MG63 (cell line): ENCODE data around the gene WDR83. TPM values are rescaled to one million over a fixed set of nuclear protein-coding genes. Genes with fewer than 3 reads are reported as not detected.
"Not testable (repeated sequence)": the region's sequence is repeated elsewhere in the genome, so short reads cannot be mapped to it uniquely, and the experiment has no call there.

Experiments used
- DNase-seq: peaks from one replicate; pipeline ENCODE4 v3.0.0-alpha.2; 2020
- H3K27me3 ChIP-seq: fragments of 250-450 bp; sonication (Bioruptor Pico); 2 replicates; pipeline ENCODE4 v1.5.1; 2020; ENCODE audit warnings: mild to moderate bottlenecking, moderate library complexity
- H3K36me3 ChIP-seq: fragments of 250-450 bp; sonication (Bioruptor Pico); 2 replicates; pipeline ENCODE4 v1.5.1; 2020; ENCODE audit warnings: mild to moderate bottlenecking, moderate library complexity
- H3K4me3 ChIP-seq: fragments of 250-450 bp; sonication (Bioruptor Pico); 2 replicates; pipeline ENCODE4 v1.5.1; 2020; ENCODE audit warnings: mild to moderate bottlenecking, moderate library complexity
- H3K9me3 ChIP-seq: fragments of 250-450 bp; sonication (Bioruptor Pico); 2 replicates; pipeline ENCODE4 v1.5.1; 2020; ENCODE audit warnings: mild to moderate bottlenecking, moderate library complexity
- total RNA-seq: library from RNA; depleted of rRNA; stranded (reverse); fragments of >200 nt; shearing (Covaris generic); gene quantifications from 2 replicates; pipeline ENCODE4 v1.2.3, GENCODE V29; 2014; ENCODE audit warnings: low replicate concordance

The WDR83 gene
- total RNA-seq, 1 experiment from 2014 or later: 18.8 TPM

DNA sequence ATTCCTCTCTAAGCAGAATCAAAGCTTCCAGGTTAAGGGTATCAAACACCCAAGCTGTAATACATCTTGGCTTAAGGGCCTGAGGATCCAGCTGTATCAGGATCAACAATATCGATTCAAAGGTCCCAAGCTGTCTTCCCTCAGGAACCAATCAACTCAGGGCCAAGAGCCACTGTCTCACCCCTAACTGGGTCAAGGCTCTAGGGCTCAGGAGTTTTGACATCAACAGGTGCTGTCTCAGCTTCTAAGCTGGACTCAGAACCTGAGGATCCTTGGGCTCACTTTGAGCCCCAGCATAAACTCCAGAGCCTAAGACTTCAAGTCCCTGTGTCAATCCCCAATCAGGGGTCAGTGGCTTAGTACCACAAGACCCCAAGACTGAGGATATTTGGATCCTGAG is 28.9 kb downstream of the WDR83 start:
- Histone ChIP-seq H3K9me3 (no peaks in the 10 kb centered on the region), H3K27me3 (no peaks in the 10 kb centered on the region), H3K36me3 (peaks cover 37% of the 10 kb centered on the region), H3K4me3 (peak overlapping the region; percentile 82)
- no peak for DNase-seq

DNA sequence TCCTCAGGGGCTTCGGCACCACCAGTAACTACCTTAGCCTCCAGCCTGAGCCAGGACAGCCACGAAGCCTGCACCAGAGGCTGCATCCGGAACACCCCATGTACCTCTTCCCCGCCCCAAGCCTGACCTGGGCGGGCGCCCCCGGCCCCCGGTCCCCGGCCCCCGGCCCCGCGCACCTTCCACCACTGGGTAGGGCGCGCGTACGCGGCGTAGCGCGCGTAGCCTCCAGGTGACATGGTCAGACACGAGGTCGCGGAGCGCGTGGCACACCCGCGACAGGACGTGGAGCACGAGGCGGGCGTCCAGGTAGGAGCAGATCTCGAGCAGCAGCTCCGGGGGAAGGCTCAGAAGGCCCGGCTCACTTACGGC is 29.4 kb downstream of the WDR83 start:
- peak overlapping the region; percentile 82 for H3K4me3 ChIP-seq
- peaks cover 41% of the 10 kb centered on the region for H3K36me3 ChIP-seq
- no peaks in the 10 kb centered on the region for H3K9me3 ChIP-seq
- no peak for DNase-seq
- H3K27me3 ChIP-seq: no peaks in the 10 kb centered on the region

DNA sequence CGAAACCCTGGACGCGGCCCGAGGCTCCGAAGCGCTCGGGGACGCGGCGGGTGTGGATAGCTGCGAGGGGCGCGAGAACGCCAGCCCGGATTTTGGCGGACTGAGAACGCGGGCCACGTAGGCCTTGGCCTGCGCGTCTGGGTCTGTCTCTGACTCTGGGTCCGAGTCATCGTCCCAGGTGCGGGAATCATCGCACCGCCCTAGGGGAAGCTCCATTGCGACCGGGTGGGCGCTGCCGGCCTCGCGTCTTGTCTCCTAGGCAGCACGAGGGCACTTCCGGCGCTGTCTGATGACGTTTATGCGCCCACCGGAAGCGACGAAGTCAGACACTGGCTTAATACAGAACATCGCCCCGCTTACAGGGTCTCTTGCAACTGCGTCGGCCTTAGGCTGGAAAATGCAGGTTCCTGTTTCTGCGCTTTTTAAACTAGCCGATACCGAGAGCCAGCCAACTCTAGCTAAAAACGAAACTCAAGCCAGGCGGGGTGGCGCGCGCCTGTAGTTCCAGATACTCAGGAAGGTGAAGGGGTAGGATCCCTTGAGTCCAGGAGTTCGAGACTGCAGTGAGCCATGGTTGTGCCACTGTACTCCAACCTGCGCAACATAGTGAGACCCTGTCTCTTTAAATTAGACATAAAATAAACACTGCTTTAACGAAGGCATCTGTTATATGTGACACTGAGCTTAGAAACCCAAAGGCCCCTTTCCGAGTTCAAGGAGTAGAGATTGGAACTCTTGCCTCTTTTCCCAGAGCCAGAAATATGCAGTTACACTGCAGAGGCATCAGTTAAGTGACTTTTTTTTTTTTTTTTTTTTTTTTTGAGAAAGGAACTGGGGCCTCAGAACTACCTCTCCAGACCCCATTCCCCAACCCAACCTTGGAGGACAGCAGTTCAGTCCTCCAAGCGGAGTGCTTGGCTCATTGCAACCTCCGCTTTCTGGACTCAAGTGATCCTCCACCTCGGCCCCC is 30.0 kb downstream of the WDR83 start, which contains the start of gene FBXW9:
TSS of gene FBXW9 (minus strand) at position 266 of the 970 bp plus-strand sequence. CDS start at position 216, 50 bp downstream.
- DNase-seq: peak; percentile 98
- Histone ChIP-seq H3K36me3 (peaks cover 48% of the 10 kb centered on the region), H3K9me3 (no peaks in the 10 kb centered on the region), H3K27me3 (no peaks in the 10 kb centered on the region), H3K4me3 (peak within 1 kb of the TSS; percentile 82)

DNA sequence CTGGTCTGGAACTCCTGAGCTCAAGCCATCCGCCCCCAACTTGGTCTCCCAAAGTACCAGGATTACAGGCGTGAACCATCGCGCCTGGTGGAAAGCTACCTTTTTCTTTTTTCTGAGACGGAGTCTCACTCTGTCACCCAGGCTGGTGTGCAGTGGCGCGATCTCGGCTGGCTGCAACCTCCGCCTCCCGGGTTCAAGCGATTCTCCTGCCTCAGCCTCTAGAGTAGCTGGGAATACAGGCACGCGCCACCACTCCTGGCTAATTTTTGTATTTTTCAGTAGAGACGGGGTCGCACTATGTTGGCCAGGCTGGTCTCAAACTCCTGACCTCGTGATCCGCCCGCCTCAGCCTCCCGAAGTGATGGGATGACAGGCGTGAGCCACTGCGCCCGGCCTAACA is 30.8 kb downstream of the WDR83 start:
- Histone ChIP-seq H3K36me3 (peaks cover 55% of the 10 kb centered on the region), H3K4me3 (peak overlapping the region; percentile 82)
- not testable (repeated sequence) for H3K9me3 ChIP-seq, DNase-seq, H3K27me3 ChIP-seq

DNA sequence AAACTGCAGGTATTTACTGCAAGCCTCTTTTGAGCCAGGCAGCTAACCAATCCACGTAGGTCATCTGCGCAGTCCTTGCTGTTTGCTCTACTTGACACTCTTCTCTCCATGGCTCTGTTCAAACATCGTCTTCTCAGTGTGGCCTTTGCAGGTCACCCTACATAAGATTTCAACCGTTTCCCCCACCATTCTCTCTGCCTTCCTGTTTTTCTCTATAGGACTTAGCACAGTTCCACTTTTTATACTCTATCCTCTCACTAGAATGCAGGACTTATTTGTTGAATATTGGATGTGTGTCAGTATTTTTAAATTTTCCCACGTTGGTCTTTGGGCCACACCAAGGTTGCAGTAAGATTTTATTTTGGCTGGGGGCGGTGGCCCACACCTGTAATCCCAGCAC is 31.5 kb downstream of the WDR83 start:
- no peak for DNase-seq
- H3K27me3 ChIP-seq: no peaks in the 10 kb centered on the region
- no peaks in the 10 kb centered on the region for H3K9me3 ChIP-seq
- H3K4me3 ChIP-seq: no peak overlapping the region
- H3K36me3 ChIP-seq: peaks cover 56% of the 10 kb centered on the region

DNA sequence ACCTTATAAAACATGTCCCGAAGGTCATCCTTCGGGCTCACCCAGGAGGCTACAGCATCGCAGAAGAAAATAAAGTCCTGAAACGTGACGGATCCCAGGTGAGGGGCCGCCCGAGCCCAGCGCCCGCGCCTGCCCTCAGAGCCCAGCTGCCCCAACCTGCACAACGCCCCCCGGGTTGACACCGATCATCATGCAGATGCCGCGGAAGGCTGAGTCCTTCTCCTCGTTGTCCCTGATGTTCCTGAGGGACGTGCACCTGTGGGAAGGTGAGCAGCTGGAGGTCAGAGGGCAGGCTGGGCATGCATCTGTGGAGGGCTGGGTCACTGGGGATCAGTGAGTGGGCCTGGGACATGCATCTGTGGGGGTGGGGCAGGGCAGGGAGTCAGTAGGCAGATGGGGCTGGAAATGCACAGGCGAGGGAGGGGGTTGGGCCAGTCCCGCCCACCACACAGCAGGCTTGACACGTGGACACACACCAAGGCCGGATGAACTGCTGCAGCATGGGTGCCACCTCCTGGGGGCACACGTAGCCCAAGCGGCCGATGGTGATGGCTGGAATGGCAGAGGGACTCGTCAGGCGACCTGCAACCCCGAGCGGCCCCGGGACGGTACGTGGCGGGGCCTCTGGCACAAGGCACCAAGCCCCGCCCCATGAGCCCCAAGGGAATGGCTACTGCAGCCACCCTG is 35.1 kb downstream of the WDR83 start:
- H3K27me3 ChIP-seq: no peaks in the 10 kb centered on the region
- H3K4me3 ChIP-seq: no peak overlapping the region
- H3K36me3 ChIP-seq: peaks cover 91% of the 10 kb centered on the region
- no peaks in the 10 kb centered on the region for H3K9me3 ChIP-seq
- DNase-seq: no peak

DNA sequence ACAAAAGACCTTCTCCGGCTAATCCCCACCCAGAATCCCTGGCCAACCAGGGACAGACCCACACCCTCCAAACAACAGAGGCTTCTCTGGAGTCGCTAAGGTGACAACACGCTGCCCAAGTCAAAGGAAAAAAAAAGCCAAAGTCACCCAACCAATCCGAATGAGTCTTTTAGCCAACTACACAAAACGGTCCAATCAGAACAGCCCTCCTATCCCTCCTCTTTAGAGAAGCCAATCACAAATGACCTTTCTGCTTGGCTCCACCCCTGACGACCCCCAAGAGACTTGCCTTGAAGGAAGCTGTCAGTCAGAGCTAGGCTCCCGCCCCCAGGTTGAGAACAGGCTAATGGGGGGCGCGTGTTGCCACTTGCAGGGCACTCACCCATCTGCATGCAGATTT is 36.4 kb downstream of the WDR83 start:
- Histone ChIP-seq H3K36me3 (peaks cover 96% of the 10 kb centered on the region), H3K27me3 (no peaks in the 10 kb centered on the region), H3K9me3 (no peaks in the 10 kb centered on the region), H3K4me3 (no peak overlapping the region)
- peak; percentile 71 for DNase-seq

DNA sequence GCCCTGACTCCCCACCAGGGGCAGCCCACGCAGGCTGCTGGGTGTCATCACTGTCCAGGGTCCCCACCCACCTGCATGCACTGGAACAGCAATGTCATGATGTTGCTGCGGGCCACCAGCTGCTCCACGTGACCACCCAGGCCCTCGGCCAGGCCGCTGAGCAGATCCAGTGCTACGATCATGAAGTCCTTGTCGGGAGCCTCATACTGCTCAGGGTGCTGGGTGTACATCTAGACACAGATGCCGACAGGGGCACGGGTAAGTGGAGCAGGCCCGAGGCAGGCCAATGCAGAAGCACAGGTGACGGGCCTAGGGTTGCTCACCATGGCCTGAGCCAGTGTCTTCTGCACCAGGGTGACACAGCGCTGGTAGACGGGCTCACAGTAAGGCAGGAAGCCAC is 38.6 kb downstream of the WDR83 start:
- no peaks in the 10 kb centered on the region for H3K27me3 ChIP-seq
- no peak for DNase-seq
- no peaks in the 10 kb centered on the region for H3K9me3 ChIP-seq
- H3K4me3 ChIP-seq: no peak overlapping the region
- H3K36me3 ChIP-seq: peaks cover 98% of the 10 kb centered on the region

DNA sequence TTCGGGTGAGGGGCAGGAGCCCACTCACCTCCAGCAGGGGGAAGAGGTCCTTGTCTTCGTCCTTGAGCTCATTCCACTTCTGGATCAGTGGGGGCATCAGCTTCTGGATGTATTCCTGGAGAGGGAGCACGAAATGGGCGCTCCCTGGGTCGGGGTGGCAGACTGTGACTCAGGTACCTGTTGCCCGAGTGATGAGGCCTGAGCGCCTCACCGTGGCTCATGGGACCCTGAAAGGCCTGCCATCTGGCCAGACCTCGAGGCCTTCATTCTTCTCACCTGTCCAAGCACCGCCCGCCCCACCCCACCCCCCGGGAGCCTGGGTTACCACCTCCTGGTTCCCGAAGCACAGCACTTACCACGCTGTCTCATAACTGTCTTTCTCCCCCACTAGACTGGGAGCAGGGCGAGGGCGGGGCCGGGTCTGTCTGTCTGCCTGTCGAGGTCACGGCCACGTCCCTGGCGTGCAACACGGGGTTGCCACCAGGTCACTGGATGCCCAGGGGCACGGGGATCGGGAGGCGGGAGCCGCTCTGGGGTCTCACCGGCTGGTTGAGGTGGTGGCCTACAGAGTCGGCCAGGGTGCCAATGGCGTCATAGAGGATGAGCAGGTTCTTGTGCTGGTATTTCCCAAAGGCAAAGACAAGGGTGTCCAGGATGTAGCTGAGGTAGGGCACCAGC is 39.2 kb downstream of the WDR83 start:
- Histone ChIP-seq H3K9me3 (no peaks in the 10 kb centered on the region), H3K4me3 (no peak overlapping the region), H3K36me3 (peaks cover 100% of the 10 kb centered on the region), H3K27me3 (no peaks in the 10 kb centered on the region)
- DNase-seq: no peak

DNA sequence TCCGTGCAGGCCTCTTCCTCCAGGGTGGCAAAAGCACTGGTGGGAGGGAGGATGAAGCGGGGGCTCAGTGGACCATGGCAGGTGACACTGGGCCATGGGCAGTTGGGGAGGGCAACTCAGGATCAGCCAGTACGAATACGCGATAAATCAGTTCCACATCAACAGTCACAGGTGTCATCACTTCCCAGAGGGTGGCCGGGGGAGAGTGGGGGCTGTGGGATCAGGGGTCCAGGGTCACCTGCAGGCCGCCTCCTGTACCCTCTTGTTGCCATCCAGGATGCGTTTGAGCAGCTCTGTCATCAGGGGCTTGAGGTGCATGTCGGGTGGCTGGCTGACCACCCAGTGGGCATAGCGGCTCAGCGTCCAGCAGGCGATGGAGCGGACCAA is 39.7 kb downstream of the WDR83 start:
- H3K27me3 ChIP-seq: no peaks in the 10 kb centered on the region
- H3K4me3 ChIP-seq: no peak overlapping the region
- H3K9me3 ChIP-seq: no peaks in the 10 kb centered on the region
- DNase-seq: no peak
- peaks cover 100% of the 10 kb centered on the region for H3K36me3 ChIP-seq

DNA sequence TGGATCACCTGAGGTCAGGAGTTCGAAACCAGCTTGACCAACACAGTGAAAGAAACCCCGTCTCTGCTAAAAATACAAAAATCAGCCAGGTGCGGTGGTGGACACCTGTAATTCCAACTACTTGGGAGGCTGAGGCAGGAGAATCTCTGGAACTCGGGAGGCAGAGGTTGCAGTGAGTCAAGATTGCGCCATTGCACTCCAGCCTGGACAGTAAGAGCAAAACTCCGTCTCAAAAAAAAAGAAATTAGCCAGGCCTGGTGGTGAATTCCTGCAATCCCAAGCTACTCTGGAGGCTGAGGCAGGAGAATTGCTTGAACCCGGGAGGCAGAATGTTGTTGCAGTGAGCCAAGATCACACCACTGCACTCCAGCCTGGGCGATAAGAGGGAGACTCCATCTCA is 42.0 kb downstream of the WDR83 start:
- H3K36me3 ChIP-seq: peaks cover 98% of the 10 kb centered on the region
- no peaks in the 10 kb centered on the region for H3K9me3 ChIP-seq
- DNase-seq: no peak
- H3K27me3 ChIP-seq: no peaks in the 10 kb centered on the region
- H3K4me3 ChIP-seq: no peak overlapping the region

DNA sequence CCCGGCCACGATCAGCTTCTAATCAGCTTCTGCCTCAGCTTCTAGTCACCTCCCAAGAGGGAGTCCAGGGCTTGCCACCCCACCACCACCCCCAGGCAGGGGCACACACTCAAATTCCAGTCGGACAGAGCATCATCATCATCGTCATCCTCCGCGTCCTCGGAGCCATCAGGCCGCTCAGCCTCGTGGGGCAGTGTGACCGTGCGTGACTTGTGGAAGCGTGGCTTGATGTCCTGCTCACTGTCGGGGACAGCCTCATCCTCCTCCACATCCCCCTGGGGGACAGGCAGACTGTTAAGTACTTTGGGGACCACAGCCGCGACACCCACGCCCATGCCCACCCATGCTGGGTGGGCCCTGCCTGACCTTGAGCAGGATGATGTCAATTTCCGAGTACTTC is 44.6 kb downstream of the WDR83 start:
- DNase-seq: no peak

DNA sequence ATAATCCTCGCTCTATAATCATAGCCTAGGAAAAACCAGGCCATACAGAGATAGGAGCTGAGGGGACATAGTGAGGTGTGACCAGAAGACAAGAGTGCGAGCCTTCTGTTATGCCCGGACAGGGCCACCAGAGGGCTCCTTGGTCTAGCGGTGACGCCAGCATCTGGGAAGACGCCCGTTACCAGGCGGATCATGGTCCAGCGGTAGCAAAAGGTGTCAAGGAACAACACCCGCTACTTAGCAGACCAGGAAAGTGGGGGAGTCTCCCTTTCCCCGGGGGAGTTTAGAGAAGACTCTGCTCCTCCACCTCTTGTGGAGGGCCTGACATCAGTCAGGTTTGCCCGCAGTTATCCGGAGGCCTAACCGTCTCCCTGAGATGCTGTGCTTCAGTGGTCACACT is 45.5 kb downstream of the WDR83 start:
- peaks cover 98% of the 10 kb centered on the region for H3K36me3 ChIP-seq

More for the DNA sequence above, 44.6 kb downstream of the WDR83 start:
- peaks cover 98% of the 10 kb centered on the region for H3K36me3 ChIP-seq
- no peaks in the 10 kb centered on the region for H3K27me3 ChIP-seq
- H3K4me3 ChIP-seq: no peak overlapping the region
- H3K9me3 ChIP-seq: no peaks in the 10 kb centered on the region

DNA sequence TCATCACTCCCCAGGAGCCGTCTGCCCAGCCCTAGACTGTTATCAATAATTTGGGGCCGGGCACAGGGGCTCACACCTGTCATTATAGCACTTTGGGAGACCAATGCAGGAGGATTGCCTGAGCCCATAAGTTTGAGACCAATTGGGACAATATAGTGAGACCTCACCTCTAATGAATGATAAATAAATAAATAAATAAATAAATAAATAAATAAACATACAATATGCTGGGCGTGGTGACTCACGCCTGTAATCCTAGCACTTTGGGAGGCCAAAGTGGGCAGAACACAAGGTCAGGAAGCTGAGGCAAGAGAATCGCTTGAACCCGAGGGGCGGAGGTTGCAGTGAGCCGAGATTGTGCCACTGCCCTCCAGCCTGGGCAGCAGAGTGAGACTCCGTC is 46.7 kb downstream of the WDR83 start:
- not testable (repeated sequence) for H3K4me3 ChIP-seq, H3K9me3 ChIP-seq, H3K27me3 ChIP-seq, DNase-seq
- H3K36me3 ChIP-seq: peaks cover 98% of the 10 kb centered on the region

More for the DNA sequence above, 45.5 kb downstream of the WDR83 start:
- H3K9me3 ChIP-seq, DNase-seq, H3K4me3 ChIP-seq, H3K27me3 ChIP-seq: not testable (repeated sequence)

DNA sequence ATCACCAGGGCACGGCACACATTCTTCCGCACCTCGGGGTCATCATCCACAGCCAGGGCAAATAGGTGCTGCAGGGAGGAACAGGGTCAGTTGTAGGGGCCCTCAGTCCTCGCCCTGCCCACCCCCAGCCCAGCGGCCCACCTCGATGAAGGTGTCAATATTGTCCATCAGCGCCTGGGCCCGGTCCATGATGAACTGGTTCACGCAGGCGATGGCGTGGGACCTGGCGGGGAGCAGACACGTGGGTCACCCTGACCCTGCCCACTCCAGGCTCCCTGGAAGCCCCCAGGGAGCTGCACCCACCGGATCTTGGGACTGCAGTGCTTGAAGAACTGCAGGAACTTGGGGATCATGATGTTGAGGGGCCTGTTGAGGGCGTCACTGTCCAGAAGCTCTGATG is 48.5 kb downstream of the WDR83 start:
- no peak for DNase-seq
- no peaks in the 10 kb centered on the region for H3K27me3 ChIP-seq
- H3K36me3 ChIP-seq: peaks cover 98% of the 10 kb centered on the region
- H3K4me3 ChIP-seq: no peak overlapping the region
- no peaks in the 10 kb centered on the region for H3K9me3 ChIP-seq

DNA sequence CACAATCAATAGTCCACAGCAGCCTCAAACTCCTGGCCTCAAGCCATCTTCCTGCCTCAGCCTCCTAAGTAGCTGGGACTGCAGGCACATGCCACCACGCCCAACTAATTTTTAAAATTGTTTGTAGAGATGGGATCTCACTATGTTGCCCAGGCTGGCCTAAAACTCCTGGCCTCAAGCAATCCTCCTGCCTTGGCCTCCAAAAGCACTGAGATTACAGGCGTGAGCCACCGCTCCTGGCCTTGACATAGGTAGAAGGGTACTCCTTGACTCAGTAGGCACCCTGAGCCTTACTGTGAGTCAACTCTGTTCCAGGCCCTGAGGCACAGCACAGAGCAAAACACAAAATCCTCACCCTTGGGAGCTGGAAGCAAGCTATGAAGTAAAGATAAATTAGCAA is 49.3 kb downstream of the WDR83 start:
- H3K9me3 ChIP-seq: no peaks in the 10 kb centered on the region
- H3K36me3 ChIP-seq: peaks cover 98% of the 10 kb centered on the region

DNA sequence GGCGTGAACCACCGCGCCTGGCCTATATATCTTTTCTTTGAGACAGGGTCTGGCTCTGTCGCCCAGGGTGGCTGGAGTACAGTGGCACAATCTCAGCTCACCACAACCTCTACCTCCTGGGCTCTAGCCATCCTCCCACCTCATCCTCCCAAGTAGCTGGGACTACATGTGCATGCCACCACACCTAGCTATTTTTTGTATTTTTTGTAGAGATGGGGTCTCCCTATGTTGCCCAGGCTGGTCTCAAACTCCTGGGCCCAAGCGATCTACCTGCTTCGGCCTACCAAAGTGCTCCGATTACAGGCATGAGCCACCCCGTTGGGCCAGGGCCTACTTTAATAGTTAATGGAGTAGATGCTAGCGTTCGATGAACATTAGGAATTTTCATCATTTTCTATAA is 53.7 kb downstream of the WDR83 start:
- DNase-seq: no peak
- peaks cover 65% of the 10 kb centered on the region for H3K36me3 ChIP-seq
- peak overlapping the region; percentile 60 for H3K4me3 ChIP-seq

More for the DNA sequence above, 49.3 kb downstream of the WDR83 start:
- DNase-seq: no peak
- no peaks in the 10 kb centered on the region for H3K27me3 ChIP-seq
- H3K4me3 ChIP-seq: no peak overlapping the region

More for the DNA sequence above, 53.7 kb downstream of the WDR83 start:
- no peaks in the 10 kb centered on the region for H3K27me3 ChIP-seq
- H3K9me3 ChIP-seq: no peaks in the 10 kb centered on the region
